ENCODE data around the gene ZBTB24. TPM values are rescaled to one million over a fixed set of nuclear protein-coding genes. Genes with fewer than 3 reads are reported as not detected.

The ZBTB24 gene
- total and polyA plus RNA-seq, 2 donors (not counting 1 experiment from before 2014, with no cell fraction given): 4.4 to 8.6 TPM

- H4K20me1 ChIP-seq (ENCODE audit: control insufficient read depth, extremely low read depth, insufficient read depth, low read length): no peaks in the 10 kb centered on the region
- no peak overlapping the region for H3K4me3 ChIP-seq (replicated peaks in 1 of 4; ENCODE audit: control extremely low read depth in 1 of 4, insufficient read depth in 1 of 4, low read depth in 3 of 4, low read length in 4 of 4)
- H3K9ac ChIP-seq (ENCODE audit: insufficient read depth, low read length): no peak overlapping the region
- TF ChIP-seq EZH2 (IDR thresholded peaks at IDR 0.05; ENCODE audit: low read length, missing control alignments): no peak
- TF ChIP-seq CTCF (conservative IDR thresholded peaks at IDR 0.05 in 1 of 2, IDR thresholded peaks at IDR 0.05 in 1 of 2; ENCODE audit: low read depth in 1 of 2, low read length in 2 of 2): no peak
- H3K27ac ChIP-seq (ENCODE audit: insufficient read depth, low read length): no peak overlapping the region
- no peaks in the 10 kb centered on the region for H3K9me3 ChIP-seq (ENCODE audit: control insufficient read depth, insufficient read depth, low read depth, low read length)
- H3K4me1 ChIP-seq (ENCODE audit: control insufficient read depth, extremely low read depth, insufficient read depth, low read length): no peaks in the 10 kb centered on the region
- no peak overlapping the region for H2AFZ ChIP-seq (ENCODE audit: low read length)
- peaks cover 2% of the 10 kb centered on the region for H3K27me3 ChIP-seq (ENCODE audit: control insufficient read depth, insufficient read depth, low read length)
- no peaks in the 10 kb centered on the region for H3K79me2 ChIP-seq (ENCODE audit: control insufficient read depth, insufficient read depth, low read length)
- H3K36me3 ChIP-seq (ENCODE audit: control insufficient read depth, insufficient read depth, low read length): no peaks in the 10 kb centered on the region
- no peak for DNase-seq (ENCODE audit: low read depth in 2 of 2)
- H3K4me2 ChIP-seq (ENCODE audit: extremely low read depth, insufficient read depth, low read length): no peak overlapping the region
Measured at GRCh38 chr6:109506314-109506713, 23.3 kb upstream of the ZBTB24 start.

GRCh38 chr6:109503327-109504224 is 20.6 kb upstream of the ZBTB24 start:
- no peak overlapping the region for H3K4me2 ChIP-seq (ENCODE audit: extremely low read depth, insufficient read depth, low read length)
- DNase-seq (ENCODE audit: low read depth in 2 of 2): peak in 1 of 2 donors; percentile 47

More at GRCh38 chr6:109503327-109504224, 20.6 kb upstream of the ZBTB24 start:
- no peaks in the 10 kb centered on the region for H3K9me3 ChIP-seq (ENCODE audit: control insufficient read depth, insufficient read depth, low read depth, low read length)
- peaks cover 3% of the 10 kb centered on the region for H3K27me3 ChIP-seq (ENCODE audit: control insufficient read depth, insufficient read depth, low read length)
- H3K79me2 ChIP-seq (ENCODE audit: control insufficient read depth, insufficient read depth, low read length): no peaks in the 10 kb centered on the region
- H3K27ac ChIP-seq (ENCODE audit: insufficient read depth, low read length): no peak overlapping the region
- no peak for TF ChIP-seq CTCF (conservative IDR thresholded peaks at IDR 0.05 in 1 of 2, IDR thresholded peaks at IDR 0.05 in 1 of 2; ENCODE audit: low read depth in 1 of 2, low read length in 2 of 2)
- no peak for TF ChIP-seq EZH2 (IDR thresholded peaks at IDR 0.05; ENCODE audit: low read length, missing control alignments)
- no peaks in the 10 kb centered on the region for H3K4me1 ChIP-seq (ENCODE audit: control insufficient read depth, extremely low read depth, insufficient read depth, low read length)
- H3K9ac ChIP-seq (ENCODE audit: insufficient read depth, low read length): no peak overlapping the region
- H4K20me1 ChIP-seq (ENCODE audit: control insufficient read depth, extremely low read depth, insufficient read depth, low read length): no peaks in the 10 kb centered on the region
- H3K4me3 ChIP-seq (replicated peaks in 1 of 4; ENCODE audit: control extremely low read depth in 1 of 4, insufficient read depth in 1 of 4, low read depth in 3 of 4, low read length in 4 of 4): no peak overlapping the region
- H2AFZ ChIP-seq (ENCODE audit: low read length): no peak overlapping the region
- no peaks in the 10 kb centered on the region for H3K36me3 ChIP-seq (ENCODE audit: control insufficient read depth, insufficient read depth, low read length)
